Naive thymus-derived CD4-positive, alpha-beta T cell (primary cell): ENCODE data around the gene CDS2. TPM values are rescaled to one million over a fixed set of nuclear protein-coding genes. Genes with fewer than 3 reads are reported as not detected.

Experiments
- ATAC-seq: fragments of 150-1000 bp; cut with Tn5 transposase; 2 replicates; pipeline ENCODE4 v1.10.0; 2021; ENCODE audit warnings: mild to moderate bottlenecking, moderate library complexity
- CTCF ChIA-PET: fragments of 350-600 bp; sonication (Branson Sonifier 250); formaldehyde crosslinking; loops from one replicate; lab custom pipeline; 2021; ENCODE audit warnings: antibody characterized with exemption; lab: Charles Lee
- POLR2A ChIA-PET: fragments of 350-600 bp; sonication (Branson Sonifier 250); formaldehyde crosslinking; loops from one replicate; lab custom pipeline; 2021; ENCODE audit warnings: antibody characterized with exemption, inconsistent platforms; lab: Charles Lee
- DNase-seq, 9 donors: peaks; one replicate each; pipeline versions ENCODE4 v3.0.0 to v3.0.0-alpha.2; 2020 to 2022; ENCODE audit warnings: mixed read lengths in 1 of 9
- H3K27ac ChIP-seq: one replicate; pipeline ENCODE4 v1.7.0; 2013; ENCODE audit warnings: mild to moderate bottlenecking, low read depth, low read length, moderate library complexity
- H3K27me3 ChIP-seq, 2 donors: one replicate each; pipeline ENCODE4 v1.7.0; 2013; ENCODE audit warnings: low read length in 2 of 2, mild to moderate bottlenecking in 2 of 2, moderate library complexity in 2 of 2; ENCODE audit not compliant: control insufficient read depth in 2 of 2, insufficient read depth in 2 of 2
- H3K36me3 ChIP-seq, 3 experiments: 1 replicate in 2 of 3; 2 replicates in 1 of 3; pipeline ENCODE4 v1.7.0; 2013; ENCODE audit warnings: low read length in 3 of 3, mild to moderate bottlenecking in 3 of 3, moderate library complexity in 1 of 3; ENCODE audit not compliant: insufficient read depth in 3 of 3, control insufficient read depth in 2 of 3
- H3K4me1 ChIP-seq, 2 donors: one replicate each; pipeline ENCODE4 v1.7.0; 2013; ENCODE audit warnings: low read length in 2 of 2, mild to moderate bottlenecking in 2 of 2, moderate library complexity in 1 of 2; ENCODE audit not compliant: control insufficient read depth in 2 of 2, insufficient read depth in 2 of 2
- H3K4me3 ChIP-seq: 2 replicates; pipeline ENCODE4 v1.7.0; 2013; ENCODE audit warnings: mild to moderate bottlenecking, low read length
- H3K9me3 ChIP-seq, 3 experiments: 1 replicate in 2 of 3; 2 replicates in 1 of 3; pipeline ENCODE4 v1.7.0; 2013; ENCODE audit warnings: low read length in 3 of 3; ENCODE audit not compliant: control insufficient read depth in 2 of 3
- H3K27ac Mint-ChIP-seq, 9 donors: one replicate each; pipeline ENCODE4 v1.8.0; 2020 to 2022; ENCODE audit warnings: mixed read lengths in 9 of 9, mild to moderate bottlenecking in 8 of 9, moderate library complexity in 5 of 9, inconsistent platforms in 2 of 9
- H3K27me3 Mint-ChIP-seq, 5 donors: one replicate each; pipeline ENCODE4 v1.8.0; 2021 to 2022; ENCODE audit warnings: mixed read lengths in 5 of 5, mild to moderate bottlenecking in 1 of 5
- H3K36me3 Mint-ChIP-seq, 5 donors: one replicate each; pipeline ENCODE4 v1.8.0; 2020 to 2022; ENCODE audit warnings: mixed read lengths in 5 of 5, mild to moderate bottlenecking in 3 of 5, inconsistent platforms in 1 of 5
- H3K4me1 Mint-ChIP-seq, 7 donors: one replicate each; pipeline ENCODE4 v1.8.0; 2020 to 2022; ENCODE audit warnings: mixed read lengths in 7 of 7, mild to moderate bottlenecking in 3 of 7, inconsistent platforms in 1 of 7
- H3K4me3 Mint-ChIP-seq, 10 donors: one replicate each; pipeline ENCODE4 v1.8.0; 2020 to 2022; ENCODE audit warnings: mild to moderate bottlenecking in 10 of 10, mixed read lengths in 10 of 10, moderate library complexity in 6 of 10, inconsistent platforms in 2 of 10
- H3K9me3 Mint-ChIP-seq, 11 donors: one replicate each; pipeline ENCODE4 v1.8.0; 2020 to 2022; ENCODE audit warnings: mixed read lengths in 11 of 11, mild to moderate bottlenecking in 4 of 11, inconsistent platforms in 1 of 11, moderate library complexity in 1 of 11
- intact Hi-C, 2 donors: fragments of 100-400 bp; cut with micrococcal nuclease; formaldehyde crosslinking; loops; one replicate each; pipeline ENCODE4 v1.15.1; 2023
- polyA plus RNA-seq, 2 donors: library from polyadenylated mRNA; unstranded; fragments of 300-500 nt; fragmentation: Illumina TruSeq; gene quantifications; one replicate each; pipeline ENCODE4 v1.2.3, GENCODE V29; 2021
- total RNA-seq, 6 experiments: library from RNA in 5 of 6; stranded (reverse) in 5 of 6; gene quantifications; 1 replicate in 5 of 6; 2 replicates in 1 of 6; pipeline ENCODE4 v1.2.3 and lab custom pipeline; 2021 to 2026

Gene CDS2
- total and polyA plus RNA-seq, 7 experiments from 2014 or later = 34.9 to 58.3 (median 52.4) TPM

GRCh38 chr20:5234978-5235377 lies 108.2 kb downstream of the CDS2 start:
- H3K9me3 ChIP-seq = no peaks in the 10 kb centered on the region
- intact Hi-C loops = no loop called here
- CTCF ChIA-PET = no interaction called here
- no peaks in the 10 kb centered on the region for H3K36me3 ChIP-seq
- H3K9me3 Mint-ChIP-seq = peaks cover 0 to 14% (median 7%) of the 10 kb centered on the region in 11 donors
- no peak overlapping the region for H3K27ac Mint-ChIP-seq
- POLR2A ChIA-PET = no interaction called here
- peaks cover 0 to under 1% (median 0%) of the 10 kb centered on the region in 5 donors for H3K36me3 Mint-ChIP-seq
- ATAC-seq = no peak
- no peak overlapping the region for H3K4me3 Mint-ChIP-seq
- H3K4me3 ChIP-seq = no peak overlapping the region
- peaks cover 0 to 1% (median 0%) of the 10 kb centered on the region in 7 donors for H3K4me1 Mint-ChIP-seq
- no peaks in the 10 kb centered on the region for H3K4me1 ChIP-seq
- H3K27me3 ChIP-seq = no peaks in the 10 kb centered on the region
- no peak for DNase-seq
- H3K27me3 Mint-ChIP-seq = peaks cover 23 to 64% (median 61%) of the 10 kb centered on the region in 5 donors
- H3K27ac ChIP-seq = no peak overlapping the region

Other genes with a start within 250 kb of the CDS2 start
- 10 to 100 TPM; 19.2 to 32.4 (median 29.6) TPM for gene SLC23A2, start 125.5 kb upstream of the CDS2 start, total RNA-seq
- gene SLC23A2, start 125.5 kb upstream of the CDS2 start, polyA plus RNA-seq = 1 to 10 TPM; 7.6 to 8.1 TPM
- 10 to 100 TPM; 48.5 to 91.7 (median 75.5) TPM for gene TMEM230, start 13.9 kb upstream of the CDS2 start, total RNA-seq
- 100 to 1,000 TPM; 187 to 192 TPM for gene TMEM230, start 13.9 kb upstream of the CDS2 start, polyA plus RNA-seq
- 100 to 1,000 TPM in 1 of 5 experiments, 10 to 100 TPM in 4; 21.6 to 392 (median 39.3) TPM for gene PCNA, start 7.0 kb upstream of the CDS2 start, total RNA-seq
- gene PCNA, start 7.0 kb upstream of the CDS2 start, polyA plus RNA-seq = 10 to 100 TPM; 48.3 to 67.4 TPM
- gene PROKR2, start 189.9 kb downstream of the CDS2 start, total RNA-seq = not detected
- gene PROKR2, start 189.9 kb downstream of the CDS2 start, polyA plus RNA-seq = not detected